B cell (primary cell): ENCODE measurements around the gene CHCHD1. TPM values are rescaled to one million over a fixed set of nuclear protein-coding genes. Genes with fewer than 3 reads are reported as not detected.

Source experiments
- ATAC-seq: fragments of 200-7000 bp; cut with Tn5 transposase; one replicate; pipeline ENCODE4 v1.10.0; 2021; ENCODE audit warnings: low read depth, mild to moderate bottlenecking, moderate number of reproducible peaks, moderate library complexity
- CTCF ChIA-PET: fragments of 350-600 bp; sonication (Branson Sonifier 250); formaldehyde crosslinking; loops from one replicate; lab custom pipeline; 2021; ENCODE audit warnings: antibody characterized with exemption, inconsistent platforms; lab: Charles Lee
- POLR2A ChIA-PET: fragments of 350-600 bp; sonication (Branson Sonifier 250); formaldehyde crosslinking; loops from one replicate; lab custom pipeline; 2021; ENCODE audit warnings: antibody characterized with exemption; lab: Charles Lee
- DNase-seq: peaks from one replicate; pipeline ENCODE4 v3.0.0; 2013
- H2AFZ ChIP-seq: 2 replicates; pipeline ENCODE4 v1.6.1; 2012; ENCODE audit warnings: mild to moderate bottlenecking, low read depth, low read length; ENCODE audit not compliant: insufficient read depth, poor library complexity, severe bottlenecking
- H3K27ac ChIP-seq, 2 donors: 1 replicate in 1 of 2; 2 replicates in 1 of 2; pipeline ENCODE4 v1.5.1; 2012 to 2013; ENCODE audit warnings: low read length in 2 of 2, mild to moderate bottlenecking in 2 of 2, moderate library complexity in 1 of 2
- H3K27me3 ChIP-seq, 4 experiments: fragments of 200-600 bp in 1 of 4; sonication (generic) in 1 of 4; replicated peaks in 1 of 4; 1 replicate in 2 of 4; 2 replicates in 2 of 4; pipeline versions ENCODE4 v1.6.1 to v1.7.0; 2013 to 2016; ENCODE audit warnings: low read length in 3 of 4, mild to moderate bottlenecking in 2 of 4, mixed read lengths in 1 of 4, moderate library complexity in 1 of 4; ENCODE audit not compliant: insufficient read depth in 4 of 4, control insufficient read depth in 3 of 4; ENCODE audit errors: control extremely low read depth in 1 of 4
- H3K36me3 ChIP-seq, 2 experiments: replicated peaks in 1 of 2; 1 replicate in 1 of 2; 2 replicates in 1 of 2; pipeline versions ENCODE4 v1.6.1 to v1.7.1; 2013; ENCODE audit warnings: low read length in 1 of 2; ENCODE audit not compliant: insufficient read depth in 2 of 2, control insufficient read depth in 1 of 2; ENCODE audit errors: control extremely low read depth in 1 of 2, extremely low read depth in 1 of 2
- H3K4me1 ChIP-seq, 2 donors: fragments of 200-600 bp in 1 of 2; sonication (generic) in 1 of 2; 1 replicate in 1 of 2; 2 replicates in 1 of 2; pipeline versions ENCODE4 v1.5.1 to v1.6.1; 2013 to 2017; ENCODE audit warnings: low read length in 2 of 2; ENCODE audit not compliant: control insufficient read depth in 2 of 2, insufficient read depth in 2 of 2
- H3K4me2 ChIP-seq: replicated peaks from 2 replicates; pipeline ENCODE3; 2012; ENCODE audit warnings: mild to moderate bottlenecking, low read depth, low read length; ENCODE audit not compliant: poor library complexity, severe bottlenecking
- H3K4me3 ChIP-seq, 5 experiments: fragments of 200-600 bp in 1 of 5; sonication (generic) in 1 of 5; 1 replicate in 3 of 5; 2 replicates in 2 of 5; pipeline versions ENCODE4 v1.5.1 to v1.7.0; 2011 to 2016; ENCODE audit warnings: low read length in 4 of 5, mild to moderate bottlenecking in 4 of 5, low read depth in 2 of 5, control low read depth in 1 of 5, moderate library complexity in 1 of 5; ENCODE audit not compliant: insufficient read depth in 1 of 5; ENCODE audit errors: control extremely low read depth in 1 of 5, extremely low read depth in 1 of 5
- H3K79me2 ChIP-seq: fragments of 200-600 bp; sonication (generic); one replicate; pipeline ENCODE4 v1.6.0; 2016; ENCODE audit warnings: low read length; ENCODE audit not compliant: control insufficient read depth, insufficient read depth
- H3K9ac ChIP-seq: fragments of 200-600 bp; sonication (generic); 2 replicates; pipeline ENCODE4 v1.6.1; 2017; ENCODE audit warnings: mild to moderate bottlenecking, low read length, moderate library complexity
- H3K9me3 ChIP-seq, 3 donors: one replicate each; pipeline versions ENCODE4 v1.6.1 to v1.7.1; 2013; ENCODE audit warnings: low read length in 2 of 3; ENCODE audit not compliant: control insufficient read depth in 2 of 3, insufficient read depth in 1 of 3; ENCODE audit errors: control extremely low read depth in 1 of 3
- H4K20me1 ChIP-seq: 2 replicates; pipeline ENCODE4 v1.6.0; 2012; ENCODE audit warnings: mild to moderate bottlenecking, low read length; ENCODE audit not compliant: insufficient read depth, control insufficient read depth, poor library complexity, severe bottlenecking
- H3K27ac Mint-ChIP-seq: one replicate; pipeline ENCODE4 v1.8.0; 2021; ENCODE audit warnings: mixed read lengths
- H3K27me3 Mint-ChIP-seq: one replicate; pipeline ENCODE4 v1.8.0; 2021; ENCODE audit warnings: mixed read lengths
- H3K4me1 Mint-ChIP-seq: one replicate; pipeline ENCODE4 v1.8.0; 2021; ENCODE audit warnings: mixed read lengths
- H3K4me3 Mint-ChIP-seq: one replicate; pipeline ENCODE4 v1.8.0; 2021; ENCODE audit warnings: mixed read lengths
- H3K9me3 Mint-ChIP-seq: one replicate; pipeline ENCODE4 v1.8.0; 2022; ENCODE audit warnings: mixed read lengths; ENCODE audit not compliant: insufficient read depth
- EZH2 ChIP-seq: IDR thresholded peaks from 2 replicates; pipeline ENCODE4 v1.6.1; 2012; ENCODE audit warnings: borderline replicate concordance, low read depth, mild to moderate bottlenecking, moderate library complexity, low read length; ENCODE audit not compliant: insufficient read depth, poor library complexity, severe bottlenecking
- WGBS: methylation state at CpG from one replicate; pipeline ENCODE4 v1.1.5; 2013; ENCODE audit warnings: missing lambda C conversion rate; ENCODE audit not compliant: insufficient coverage; 5-methylcytosine and 5-hydroxymethylcytosine counted together
- intact Hi-C: fragments of 100-400 bp; cut with micrococcal nuclease; formaldehyde crosslinking; loops from one replicate; pipeline ENCODE4 v1.10.0; 2022
- polyA plus RNA-seq: library from polyadenylated mRNA; depleted of rRNA; stranded (reverse); fragments of >200 nt; gene quantifications from 2 replicates; pipeline ENCODE4 v1.2.3, GENCODE V29; 2012
- total RNA-seq, 2 donors: library from RNA; stranded (reverse); fragments of 120-200 nt in 1 of 2; gene quantifications; 1 replicate in 1 of 2; 2 replicates in 1 of 2; pipeline versions ENCODE4 v1.2.3 to v1.2.4, GENCODE V29; 2013 to 2022
- TF ChIP-seq, protein P1 (sequence below): fragments of 200-600 bp; IDR thresholded peaks from one replicate; pipeline ENCODE4 v1.8.0; 2022; ENCODE audit warnings: antibody characterized with exemption, mild to moderate bottlenecking

CHCHD1 gene
- total and polyA plus RNA-seq, 2 donors (not counting 1 experiment from before 2014, with no cell fraction given) = 11.9 to 14.7 TPM

DNA sequence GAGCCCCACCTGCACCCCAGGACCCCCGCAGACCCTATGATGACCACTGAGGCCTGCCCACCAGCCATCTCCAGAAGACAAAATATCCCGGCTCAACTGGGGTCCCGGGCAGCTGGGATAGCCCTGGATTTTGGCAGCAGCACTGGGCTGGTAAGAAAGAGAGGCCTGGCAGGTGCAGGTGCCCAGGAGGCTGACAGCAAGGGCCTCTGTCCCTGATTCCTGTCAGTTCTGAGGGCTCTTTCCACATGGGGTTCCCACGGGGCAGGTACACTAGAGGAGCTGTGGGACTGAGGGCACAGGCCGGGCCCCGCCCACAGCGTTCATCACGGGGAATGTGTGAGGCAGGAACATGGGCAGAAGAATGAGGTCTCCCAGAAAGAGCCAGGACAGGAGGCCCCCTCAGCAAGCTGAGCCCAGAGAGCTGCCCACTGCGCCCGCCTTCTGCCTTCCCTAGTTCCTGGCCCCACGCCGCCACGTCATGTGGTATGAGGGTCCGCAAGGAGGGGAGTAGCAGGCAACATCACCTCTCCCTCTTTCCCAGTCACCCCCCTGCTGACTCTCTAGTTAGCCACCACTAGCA is 42.4 kb downstream of the CHCHD1 start:
- H3K27me3 Mint-ChIP-seq = no peaks in the 10 kb centered on the region
- Histone ChIP-seq H3K4me1 (no peaks in the 10 kb centered on the region), H3K9me3 (no peaks in the 10 kb centered on the region), H3K27me3 (no peaks in the 10 kb centered on the region), H3K4me2 (no peak overlapping the region), H3K79me2 (no peaks in the 10 kb centered on the region), H2AFZ (no peak overlapping the region), H3K27ac (no peak overlapping the region), H4K20me1 (no peaks in the 10 kb centered on the region), H3K4me3 (no peak overlapping the region), H3K36me3 (peaks cover 0 to 51% of the 10 kb centered on the region in 2 experiments), H3K9ac (no peak overlapping the region)
- no peak overlapping the region for H3K4me3 Mint-ChIP-seq
- POLR2A ChIA-PET = no interaction called here
- intact Hi-C loops = no loop called here
- H3K4me1 Mint-ChIP-seq = no peaks in the 10 kb centered on the region
- H3K9me3 Mint-ChIP-seq = no peaks in the 10 kb centered on the region
- ATAC-seq = no peak
- CTCF ChIA-PET = no interaction called here
- no peak overlapping the region for H3K27ac Mint-ChIP-seq
- no peak for TF ChIP-seq EZH2
- TF ChIP-seq, protein P1, sequence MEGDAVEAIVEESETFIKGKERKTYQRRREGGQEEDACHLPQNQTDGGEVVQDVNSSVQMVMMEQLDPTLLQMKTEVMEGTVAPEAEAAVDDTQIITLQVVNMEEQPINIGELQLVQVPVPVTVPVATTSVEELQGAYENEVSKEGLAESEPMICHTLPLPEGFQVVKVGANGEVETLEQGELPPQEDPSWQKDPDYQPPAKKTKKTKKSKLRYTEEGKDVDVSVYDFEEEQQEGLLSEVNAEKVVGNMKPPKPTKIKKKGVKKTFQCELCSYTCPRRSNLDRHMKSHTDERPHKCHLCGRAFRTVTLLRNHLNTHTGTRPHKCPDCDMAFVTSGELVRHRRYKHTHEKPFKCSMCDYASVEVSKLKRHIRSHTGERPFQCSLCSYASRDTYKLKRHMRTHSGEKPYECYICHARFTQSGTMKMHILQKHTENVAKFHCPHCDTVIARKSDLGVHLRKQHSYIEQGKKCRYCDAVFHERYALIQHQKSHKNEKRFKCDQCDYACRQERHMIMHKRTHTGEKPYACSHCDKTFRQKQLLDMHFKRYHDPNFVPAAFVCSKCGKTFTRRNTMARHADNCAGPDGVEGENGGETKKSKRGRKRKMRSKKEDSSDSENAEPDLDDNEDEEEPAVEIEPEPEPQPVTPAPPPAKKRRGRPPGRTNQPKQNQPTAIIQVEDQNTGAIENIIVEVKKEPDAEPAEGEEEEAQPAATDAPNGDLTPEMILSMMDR = no peak
- no peak for DNase-seq
- 98% methylated on average over 8 of the region's 14 CpGs for WGBS

DNA sequence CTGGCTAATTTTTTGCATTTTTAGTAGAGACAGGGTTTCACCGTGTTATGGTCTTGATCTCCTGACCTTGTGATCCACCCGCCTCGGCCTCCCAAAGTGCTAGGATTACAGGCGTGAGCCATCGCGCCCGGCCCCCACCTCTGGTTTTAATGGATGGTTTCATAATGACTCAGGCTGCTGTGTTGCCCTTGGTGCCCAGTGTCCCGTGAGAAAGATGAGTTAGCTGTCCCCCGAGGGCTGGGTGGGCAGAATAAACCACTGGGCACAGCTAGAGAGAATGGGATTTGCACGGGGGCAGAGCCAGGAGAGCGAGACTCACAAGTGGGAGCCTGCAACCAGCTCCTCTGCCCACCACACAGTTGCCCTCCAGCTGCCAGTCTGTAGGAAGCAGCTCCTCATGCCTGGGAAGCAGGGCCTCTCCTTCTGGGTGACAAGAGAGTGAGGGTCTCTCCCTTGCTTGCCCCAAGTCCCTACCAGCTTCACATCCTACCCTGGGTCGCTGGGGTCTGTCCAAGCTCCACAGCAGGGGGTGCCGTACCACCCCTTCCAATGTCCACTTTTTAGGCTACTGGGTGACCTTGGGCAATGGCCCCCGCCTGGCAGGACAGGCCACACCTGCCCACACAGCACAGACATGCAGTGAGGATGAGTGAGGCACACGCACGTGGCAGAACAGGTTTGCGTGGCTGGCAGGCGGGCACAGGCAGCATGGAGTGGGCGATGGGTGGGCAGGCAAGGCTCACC is 45.7 kb downstream of the CHCHD1 start:
- POLR2A ChIA-PET = interaction anchor here (0.6 kb wide), 1 partner anchor 151 kb away, joined by 3 read pairs; no protein-coding TSS in a partner anchor
- no peaks in the 10 kb centered on the region for H3K9me3 Mint-ChIP-seq
- Histone ChIP-seq H3K4me2 (no peak overlapping the region), H3K4me1 (no peaks in the 10 kb centered on the region), H3K36me3 (peaks cover 0 to 53% of the 10 kb centered on the region in 2 experiments), H3K4me3 (no peak overlapping the region), H3K9me3 (no peaks in the 10 kb centered on the region), H4K20me1 (no peaks in the 10 kb centered on the region), H2AFZ (no peak overlapping the region), H3K27ac (no peak overlapping the region), H3K9ac (no peak overlapping the region), H3K27me3 (no peaks in the 10 kb centered on the region), H3K79me2 (no peaks in the 10 kb centered on the region)
- H3K4me1 Mint-ChIP-seq = no peaks in the 10 kb centered on the region
- intact Hi-C loops = no loop called here
- TF ChIP-seq, protein P1 = no peak
- no peak for TF ChIP-seq EZH2
- no peak overlapping the region for H3K27ac Mint-ChIP-seq
- DNase-seq = no peak
- no peak overlapping the region for H3K4me3 Mint-ChIP-seq
- H3K27me3 Mint-ChIP-seq = no peaks in the 10 kb centered on the region
- no peak for ATAC-seq
- 90% methylated on average over 14 of the region's 19 CpGs for WGBS
- CTCF ChIA-PET = interaction anchor here (0.6 to 1.1 kb wide), 2 partner anchors 21 to 40 kb away, joined by 3 to 4 read pairs; no protein-coding TSS in a partner anchor
